ENCODE results near the gene TRIM15.

Gene TRIM15

GRCh38 chr6:30169658-30170614 lies 6.6 kb downstream of the TRIM15 start:
- peak; percentile 73 to 75 for DNase-seq (ENCODE audit: low read depth in 2 of 2)
- H3K4me3 ChIP-seq (replicated peaks in 1 of 2; ENCODE audit: low read depth in 2 of 2, low read length in 2 of 2): no peak overlapping the region
- TF ChIP-seq CTCF (IDR thresholded peaks at IDR 0.05; ENCODE audit: low read depth, low read length): peak; percentile 84

GRCh38 chr6:30171677-30172471 lies 8.5 kb downstream of the TRIM15 start:
- TF ChIP-seq CTCF (IDR thresholded peaks at IDR 0.05; ENCODE audit: low read depth, low read length): no peak
- peak in 1 of 2 donors; percentile 13 for DNase-seq (ENCODE audit: low read depth in 2 of 2)
- peak overlapping the region in 1 of 2 donors; percentile 1 for H3K4me3 ChIP-seq (replicated peaks in 1 of 2; ENCODE audit: low read depth in 2 of 2, low read length in 2 of 2)

- no peak for DNase-seq (ENCODE audit: low read depth in 2 of 2)
- H3K4me3 ChIP-seq (replicated peaks in 1 of 2; ENCODE audit: low read depth in 2 of 2, low read length in 2 of 2): no peak overlapping the region
- TF ChIP-seq CTCF (IDR thresholded peaks at IDR 0.05; ENCODE audit: low read depth, low read length): no peak
Measured at GRCh38 chr6:30172681-30173080, 9.3 kb downstream of the TRIM15 start.

GRCh38 chr6:30175765-30176164 lies 12.4 kb downstream of the TRIM15 start:
- DNase-seq (ENCODE audit: low read depth in 2 of 2): no peak
- TF ChIP-seq CTCF (IDR thresholded peaks at IDR 0.05; ENCODE audit: low read depth, low read length): no peak
- H3K4me3 ChIP-seq (replicated peaks in 1 of 2; ENCODE audit: low read depth in 2 of 2, low read length in 2 of 2): no peak overlapping the region

GRCh38 chr6:30178837-30179236 lies 15.5 kb downstream of the TRIM15 start:
- TF ChIP-seq CTCF (IDR thresholded peaks at IDR 0.05; ENCODE audit: low read depth, low read length): no peak
- no peak for DNase-seq (ENCODE audit: low read depth in 2 of 2)
- no peak overlapping the region for H3K4me3 ChIP-seq (replicated peaks in 1 of 2; ENCODE audit: low read depth in 2 of 2, low read length in 2 of 2)

- DNase-seq (ENCODE audit: low read depth in 2 of 2): no peak
- no peak for TF ChIP-seq CTCF (IDR thresholded peaks at IDR 0.05; ENCODE audit: low read depth, low read length)
Measured at GRCh38 chr6:30180145-30180544, 16.8 kb downstream of the TRIM15 start.

More at GRCh38 chr6:30180145-30180544, 16.8 kb downstream of the TRIM15 start:
- H3K4me3 ChIP-seq (replicated peaks in 1 of 2; ENCODE audit: low read depth in 2 of 2, low read length in 2 of 2): no peak overlapping the region

Data from cardiac fibroblast (primary cell).